ENCODE data around the gene MAGEB6B.
"Not testable (repeated sequence)": the region's sequence is repeated elsewhere in the genome, so short reads cannot be mapped to it uniquely, and the experiment has no call there.

The MAGEB6B gene

GRCh38 chrX:26203561-26203960, 43.2 kb downstream of the MAGEB6B start:
- Histone ChIP-seq H3K36me3 (ENCODE audit: control insufficient read depth, insufficient read depth, low read length) (no peaks in the 10 kb centered on the region), H3K79me2 (no peaks in the 10 kb centered on the region), H3K4me2 (ENCODE audit: low read length) (no peak overlapping the region), H2AFZ (no peak overlapping the region), H3K4me1 (no peaks in the 10 kb centered on the region), H3K27ac (no peak overlapping the region), H3K9ac (no peak overlapping the region), H3K9me3 (ENCODE audit: control insufficient read depth, low read length) (no peaks in the 10 kb centered on the region), H3K27me3 (ENCODE audit: control insufficient read depth, insufficient read depth, low read length) (no peaks in the 10 kb centered on the region), H3K4me3 (ENCODE audit: low read depth, low read length) (no peak overlapping the region)
- TF ChIP-seq CTCF (IDR thresholded peaks at IDR 0.05) = no peak

- H2AFZ ChIP-seq; H3K27ac ChIP-seq; H3K4me3 ChIP-seq (ENCODE audit: low read depth, low read length); H3K4me2 ChIP-seq (ENCODE audit: low read length); H3K79me2 ChIP-seq; H3K9ac ChIP-seq; H3K9me3 ChIP-seq (ENCODE audit: control insufficient read depth, low read length); H3K4me1 ChIP-seq; H3K27me3 ChIP-seq (ENCODE audit: control insufficient read depth, insufficient read depth, low read length); H3K36me3 ChIP-seq (ENCODE audit: control insufficient read depth, insufficient read depth, low read length): not testable (repeated sequence)
These were observed 44.3 kb downstream of the MAGEB6B start for GRCh38 chrX:26204717-26205116.

- Histone ChIP-seq H3K4me1 (no peaks in the 10 kb centered on the region), H3K79me2 (no peaks in the 10 kb centered on the region), H2AFZ (no peak overlapping the region), H3K4me2 (ENCODE audit: low read length) (no peak overlapping the region), H3K4me3 (ENCODE audit: low read depth, low read length) (no peak overlapping the region), H3K27me3 (ENCODE audit: control insufficient read depth, insufficient read depth, low read length) (no peaks in the 10 kb centered on the region), H3K9me3 (ENCODE audit: control insufficient read depth, low read length) (no peaks in the 10 kb centered on the region), H3K27ac (no peak overlapping the region), H3K36me3 (ENCODE audit: control insufficient read depth, insufficient read depth, low read length) (no peaks in the 10 kb centered on the region), H3K9ac (no peak overlapping the region)
- no peak for TF ChIP-seq CTCF (IDR thresholded peaks at IDR 0.05)
These were observed 47.6 kb downstream of the MAGEB6B start for GRCh38 chrX:26208012-26208411.
